ENCODE results near the gene TBCK. TPM values are rescaled to one million over a fixed set of nuclear protein-coding genes. Genes with fewer than 3 reads are reported as not detected.
"Not testable (repeated sequence)": the region's sequence is repeated elsewhere in the genome, so short reads cannot be mapped to it uniquely, and the experiment has no call there.

Gene TBCK
- total RNA-seq, 2 experiments from 2014 or later, result 38.2 to 46.2 TPM

DNA sequence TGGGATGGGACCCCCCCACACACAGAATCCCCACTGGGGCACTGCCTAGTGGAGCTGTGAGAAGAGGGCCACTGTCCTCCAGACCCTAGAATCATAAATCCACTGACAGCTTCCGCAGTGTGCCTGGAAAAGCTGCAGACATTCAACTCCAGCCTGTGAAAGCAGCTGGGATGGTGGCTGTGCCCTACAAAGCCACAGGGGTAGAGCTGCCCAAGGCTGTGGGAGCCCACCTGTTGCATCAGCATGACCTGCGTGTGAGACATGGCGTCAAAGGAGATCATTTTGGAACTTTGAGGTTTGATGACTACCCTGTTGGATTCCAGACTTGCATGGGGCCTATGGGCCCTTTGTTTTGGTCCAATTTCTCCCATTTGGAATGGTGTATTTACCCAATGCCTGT is 22.7 kb upstream of the TBCK start:
- H3K36me3 Mint-ChIP-seq, result peaks cover 70% of the 10 kb centered on the region
- peaks cover 14% of the 10 kb centered on the region for H3K9me3 Mint-ChIP-seq
- POLR2A ChIA-PET, result no interaction called here
- H3K27me3 Mint-ChIP-seq, result no peaks in the 10 kb centered on the region
- H3K4me1 Mint-ChIP-seq, result peaks cover 6% of the 10 kb centered on the region
- no peak for DNase-seq
- ATAC-seq (ENCODE audit: low read depth), result no peak
- H3K27ac Mint-ChIP-seq, result no peak overlapping the region
- no peak overlapping the region for H3K4me3 Mint-ChIP-seq

DNA sequence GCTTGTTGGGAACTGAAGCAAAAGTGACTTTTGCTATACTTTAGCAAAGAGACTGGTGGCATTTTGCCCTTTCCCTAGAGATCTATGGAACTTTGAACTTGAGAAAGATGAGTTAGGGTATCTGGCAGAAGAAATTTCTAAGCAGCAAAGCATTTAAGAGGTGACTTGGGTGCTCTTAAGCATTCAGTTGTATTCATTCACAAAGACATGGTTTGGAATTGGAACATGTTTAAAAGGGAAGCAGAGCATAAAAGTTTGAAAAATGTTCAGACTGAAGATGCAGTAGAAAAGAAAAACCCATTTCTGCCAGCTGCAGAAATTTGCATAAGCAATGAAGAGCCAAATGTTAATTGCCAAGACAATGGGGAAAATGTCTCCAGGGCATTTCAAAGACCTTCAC is 21.9 kb upstream of the TBCK start:
- POLR2A ChIA-PET, result no interaction called here
- peaks cover 75% of the 10 kb centered on the region for H3K36me3 Mint-ChIP-seq
- peaks cover 14% of the 10 kb centered on the region for H3K9me3 Mint-ChIP-seq
- H3K27ac Mint-ChIP-seq, result no peak overlapping the region
- H3K4me3 Mint-ChIP-seq, result no peak overlapping the region
- DNase-seq (no peak), ATAC-seq (ENCODE audit: low read depth) (no peak)
- H3K4me1 Mint-ChIP-seq, result peaks cover 6% of the 10 kb centered on the region
- no peaks in the 10 kb centered on the region for H3K27me3 Mint-ChIP-seq

DNA sequence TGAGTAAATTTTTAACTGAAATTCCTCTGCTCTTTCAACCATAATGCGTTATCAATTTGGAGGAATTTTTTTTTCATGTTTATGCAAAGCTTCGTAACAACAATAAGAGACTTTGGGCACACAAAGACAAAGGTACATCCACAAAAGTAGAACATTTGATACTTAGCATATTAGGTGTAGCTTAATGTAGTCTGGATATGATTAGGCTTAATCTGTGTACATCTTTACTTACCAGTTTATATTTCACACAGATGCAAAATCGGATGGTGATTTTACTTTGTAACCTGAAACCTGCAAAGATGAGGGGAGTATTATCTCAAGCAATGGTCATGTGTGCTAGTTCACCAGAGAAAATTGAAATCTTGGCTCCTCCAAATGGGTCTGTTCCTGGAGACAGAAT is 20.6 kb upstream of the TBCK start:
- Mint-ChIP-seq H3K4me3 (no peak overlapping the region), H3K27ac (no peak overlapping the region), H3K4me1 (peaks cover 4% of the 10 kb centered on the region), H3K9me3 (peaks cover 12% of the 10 kb centered on the region), H3K36me3 (peaks cover 71% of the 10 kb centered on the region), H3K27me3 (no peaks in the 10 kb centered on the region)
- no peak for ATAC-seq (ENCODE audit: low read depth)
- no peak for DNase-seq
- POLR2A ChIA-PET, result no interaction called here

- no peak for ATAC-seq (ENCODE audit: low read depth)
- DNase-seq, result no peak
- POLR2A ChIA-PET, result no interaction called here
- no peak overlapping the region for H3K27ac Mint-ChIP-seq
- H3K4me1 Mint-ChIP-seq, result no peaks in the 10 kb centered on the region
- H3K4me3 Mint-ChIP-seq, result no peak overlapping the region
- H3K36me3 Mint-ChIP-seq, result peaks cover 57% of the 10 kb centered on the region
- H3K9me3 Mint-ChIP-seq, result peaks cover 10% of the 10 kb centered on the region
- H3K27me3 Mint-ChIP-seq, result no peaks in the 10 kb centered on the region
These were observed 18.9 kb upstream of the TBCK start for GRCh38 chr4:106334741-106335470.

DNA sequence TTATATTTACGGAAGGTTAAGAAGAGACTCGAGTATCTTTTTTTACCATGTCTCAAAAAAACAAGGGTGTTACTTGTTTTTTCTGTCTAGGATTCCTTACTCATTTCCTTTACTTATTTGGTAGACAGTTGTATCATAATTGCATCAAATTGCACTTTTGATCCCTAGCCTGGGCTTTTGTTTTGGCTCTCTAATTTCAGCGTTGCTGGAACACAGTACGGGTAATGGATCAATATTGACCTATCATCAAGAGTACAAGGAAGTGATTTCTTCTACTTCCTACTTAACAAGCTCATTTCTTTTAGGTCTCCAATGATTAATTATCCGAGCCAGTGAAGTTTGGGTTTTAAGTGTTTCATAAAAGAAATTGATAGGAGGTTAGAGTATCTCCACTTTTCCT is 17.2 kb upstream of the TBCK start:
- peaks cover 46% of the 10 kb centered on the region for H3K36me3 Mint-ChIP-seq
- peaks cover 10% of the 10 kb centered on the region for H3K9me3 Mint-ChIP-seq
- POLR2A ChIA-PET, result no interaction called here
- no peak for ATAC-seq (ENCODE audit: low read depth)
- H3K4me3 Mint-ChIP-seq, result no peak overlapping the region
- DNase-seq, result no peak
- no peaks in the 10 kb centered on the region for H3K4me1 Mint-ChIP-seq
- no peaks in the 10 kb centered on the region for H3K27me3 Mint-ChIP-seq
- no peak overlapping the region for H3K27ac Mint-ChIP-seq

- ATAC-seq (ENCODE audit: low read depth) (peak; percentile 70), DNase-seq (no peak)
- H3K36me3 Mint-ChIP-seq, result peaks cover 22% of the 10 kb centered on the region
- H3K9me3 Mint-ChIP-seq, result no peaks in the 10 kb centered on the region
- no peak overlapping the region for H3K27ac Mint-ChIP-seq
- no peaks in the 10 kb centered on the region for H3K4me1 Mint-ChIP-seq
- H3K4me3 Mint-ChIP-seq, result no peak overlapping the region
- POLR2A ChIA-PET, result no interaction called here
- H3K27me3 Mint-ChIP-seq, result no peaks in the 10 kb centered on the region
These were observed 13.1 kb upstream of the TBCK start for GRCh38 chr4:106329041-106329618.

- peaks cover 2% of the 10 kb centered on the region for H3K4me1 Mint-ChIP-seq
- H3K36me3 Mint-ChIP-seq, result peaks cover 14% of the 10 kb centered on the region
- no peak for ATAC-seq (ENCODE audit: low read depth)
- H3K9me3 Mint-ChIP-seq, result no peaks in the 10 kb centered on the region
- no peaks in the 10 kb centered on the region for H3K27me3 Mint-ChIP-seq
- H3K4me3 Mint-ChIP-seq, result no peak overlapping the region
- no peak for DNase-seq
- no peak overlapping the region for H3K27ac Mint-ChIP-seq
- POLR2A ChIA-PET, result no interaction called here
These were observed 9.8 kb upstream of the TBCK start for GRCh38 chr4:106325800-106326199.

DNA sequence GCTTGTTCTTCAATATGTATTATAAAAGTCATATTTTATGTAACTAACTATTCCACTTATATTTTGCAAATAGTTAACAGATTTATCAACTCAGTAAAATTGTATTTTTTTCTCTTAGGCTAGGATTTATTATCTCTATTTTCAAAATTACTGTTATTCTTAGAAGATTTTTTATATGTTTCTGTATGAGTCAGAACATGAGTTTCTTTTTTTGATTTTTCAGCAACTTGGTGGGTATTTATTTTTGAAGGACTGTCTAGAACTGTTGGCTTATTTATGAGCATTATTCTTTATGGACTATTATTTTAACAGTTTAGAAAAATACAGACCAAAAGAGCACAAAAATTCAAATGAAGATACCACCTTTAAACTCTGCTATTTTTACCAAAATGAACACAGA is 7.1 kb upstream of the TBCK start:
- H3K36me3 Mint-ChIP-seq, result peaks cover 19% of the 10 kb centered on the region
- H3K27ac Mint-ChIP-seq, result no peak overlapping the region
- ATAC-seq (ENCODE audit: low read depth), result no peak
- H3K9me3 Mint-ChIP-seq, result peaks cover 2% of the 10 kb centered on the region
- no peak for DNase-seq
- POLR2A ChIA-PET, result no interaction called here
- H3K4me3 Mint-ChIP-seq, result no peak overlapping the region
- peaks cover 5% of the 10 kb centered on the region for H3K4me1 Mint-ChIP-seq
- no peaks in the 10 kb centered on the region for H3K27me3 Mint-ChIP-seq

- POLR2A ChIA-PET; H3K27ac Mint-ChIP-seq; H3K4me1 Mint-ChIP-seq; H3K27me3 Mint-ChIP-seq; H3K9me3 Mint-ChIP-seq; DNase-seq; H3K4me3 Mint-ChIP-seq; ATAC-seq (ENCODE audit: low read depth): not testable (repeated sequence)
- H3K36me3 Mint-ChIP-seq, result peaks cover 17% of the 10 kb centered on the region
These were observed 5.8 kb upstream of the TBCK start for GRCh38 chr4:106321814-106322213.

DNA sequence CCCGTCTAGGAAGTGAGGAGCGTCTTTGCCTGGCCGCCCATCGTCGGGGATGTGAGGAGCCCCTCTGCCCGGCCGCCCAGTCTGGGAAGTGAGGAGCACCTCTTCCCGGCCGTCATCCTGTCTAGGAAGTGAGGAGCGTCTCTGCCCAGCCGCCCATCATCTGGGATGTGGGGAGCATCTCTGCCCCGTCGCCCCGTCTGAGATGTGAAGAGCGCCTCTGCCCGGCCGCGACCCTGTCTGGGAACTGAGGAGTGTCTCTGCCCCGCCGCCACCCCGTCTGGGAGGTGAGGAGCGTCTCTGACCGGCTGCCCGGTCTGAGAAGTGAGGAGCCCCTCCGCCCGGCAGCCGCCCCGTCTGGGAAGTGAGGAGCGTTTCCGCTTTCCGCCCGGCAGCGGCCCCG is 5.2 kb upstream of the TBCK start:
- H3K4me3 Mint-ChIP-seq; H3K27me3 Mint-ChIP-seq; DNase-seq; ATAC-seq (ENCODE audit: low read depth); H3K9me3 Mint-ChIP-seq; H3K4me1 Mint-ChIP-seq; H3K27ac Mint-ChIP-seq; POLR2A ChIA-PET: not testable (repeated sequence)
- peaks cover 17% of the 10 kb centered on the region for H3K36me3 Mint-ChIP-seq

- DNase-seq, result no peak
- Mint-ChIP-seq H3K4me1 (peaks cover 5% of the 10 kb centered on the region), H3K4me3 (no peak overlapping the region), H3K27ac (no peak overlapping the region), H3K36me3 (peaks cover 17% of the 10 kb centered on the region), H3K9me3 (peaks cover 2% of the 10 kb centered on the region), H3K27me3 (no peaks in the 10 kb centered on the region)
- POLR2A ChIA-PET, result no interaction called here
- no peak for ATAC-seq (ENCODE audit: low read depth)
These were observed 4.2 kb upstream of the TBCK start for GRCh38 chr4:106320235-106320634.

- peaks cover 17% of the 10 kb centered on the region for H3K36me3 Mint-ChIP-seq
- peaks cover 2% of the 10 kb centered on the region for H3K9me3 Mint-ChIP-seq
- DNase-seq (no peak), ATAC-seq (ENCODE audit: low read depth) (no peak)
- POLR2A ChIA-PET, result no interaction called here
- H3K4me1 Mint-ChIP-seq, result peaks cover 13% of the 10 kb centered on the region
- H3K27me3 Mint-ChIP-seq, result no peaks in the 10 kb centered on the region
- no peak overlapping the region for H3K4me3 Mint-ChIP-seq
- no peak overlapping the region for H3K27ac Mint-ChIP-seq
These were observed 2.5 kb upstream of the TBCK start for GRCh38 chr4:106318511-106318910.

DNA sequence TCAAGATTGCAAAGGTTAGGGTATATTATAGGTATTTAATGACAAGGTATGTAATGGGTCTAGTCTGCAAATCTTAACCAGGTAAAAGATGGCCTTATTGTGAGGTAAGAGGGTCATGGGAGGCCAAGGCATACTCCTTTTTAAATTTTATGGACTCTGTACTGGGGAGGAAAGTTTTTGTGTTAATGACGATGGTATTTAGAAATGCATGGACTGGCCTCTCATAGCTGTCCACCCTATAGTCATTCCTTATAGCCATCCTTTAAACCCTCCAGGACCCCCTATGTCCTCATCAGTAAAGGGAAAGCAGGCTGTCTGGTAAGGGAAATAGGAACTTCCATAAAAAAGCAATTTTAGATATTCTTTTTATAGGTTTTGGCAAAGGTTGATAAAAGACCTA is 1.8 kb upstream of the TBCK start:
- Mint-ChIP-seq H3K27me3 (no peaks in the 10 kb centered on the region), H3K27ac (no peak overlapping the region), H3K36me3 (peaks cover 17% of the 10 kb centered on the region), H3K9me3 (peaks cover 2% of the 10 kb centered on the region), H3K4me1 (peaks cover 15% of the 10 kb centered on the region), H3K4me3 (no peak overlapping the region)
- DNase-seq, result no peak
- no peak for ATAC-seq (ENCODE audit: low read depth)
- POLR2A ChIA-PET, result no interaction called here

DNA sequence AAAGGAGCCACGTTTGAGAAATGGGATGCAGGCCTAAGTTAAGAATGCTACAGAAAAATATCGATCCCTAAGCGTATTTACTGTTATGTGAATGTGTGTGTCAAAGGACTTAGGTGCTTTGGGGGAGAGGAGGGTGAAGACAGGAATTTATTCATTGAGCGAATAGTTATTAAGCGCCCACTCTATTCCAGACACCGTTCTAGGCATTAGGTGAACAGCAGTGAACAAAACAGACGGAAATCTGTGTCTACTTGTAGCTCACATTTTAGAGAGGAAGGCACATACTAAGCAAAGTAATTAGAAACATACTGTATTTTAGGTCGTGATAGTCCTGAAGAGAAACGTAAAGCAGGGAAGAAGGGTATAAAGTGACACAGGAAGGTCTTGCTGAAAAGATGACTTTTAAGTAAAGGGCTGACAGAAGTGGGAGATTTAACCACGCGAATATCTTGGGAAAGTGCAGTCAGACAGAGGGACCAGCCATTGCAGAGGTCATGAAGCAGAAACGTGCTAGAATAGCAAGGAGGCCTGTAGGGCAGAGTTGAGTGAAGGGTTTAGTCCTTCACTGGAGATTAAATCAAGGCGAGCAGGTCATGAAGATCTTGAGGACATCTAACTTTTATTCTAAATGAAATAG is 882 bp upstream of the TBCK start:
- no peak overlapping the region for H3K27ac Mint-ChIP-seq
- POLR2A ChIA-PET, result no interaction called here

More for the DNA sequence above, 882 bp upstream of the TBCK start:
- ATAC-seq (ENCODE audit: low read depth) (no peak), DNase-seq (no peak)
- H3K4me3 Mint-ChIP-seq, result no peak overlapping the region
- H3K9me3 Mint-ChIP-seq, result peaks cover 2% of the 10 kb centered on the region
- peaks cover 16% of the 10 kb centered on the region for H3K4me1 Mint-ChIP-seq
- H3K27me3 Mint-ChIP-seq, result no peaks in the 10 kb centered on the region
- peaks cover 15% of the 10 kb centered on the region for H3K36me3 Mint-ChIP-seq
